Effector CD4-positive, alpha-beta T cell (primary cell): Measurements from ENCODE around the gene APBB2.
"Not testable (repeated sequence)": the region's sequence is repeated elsewhere in the genome, so short reads cannot be mapped to it uniquely, and the experiment has no call there.

Experiments
- DNase-seq: peaks from one replicate; pipeline ENCODE4 v3.0.0-alpha.2; 2020

The APBB2 gene

DNA sequence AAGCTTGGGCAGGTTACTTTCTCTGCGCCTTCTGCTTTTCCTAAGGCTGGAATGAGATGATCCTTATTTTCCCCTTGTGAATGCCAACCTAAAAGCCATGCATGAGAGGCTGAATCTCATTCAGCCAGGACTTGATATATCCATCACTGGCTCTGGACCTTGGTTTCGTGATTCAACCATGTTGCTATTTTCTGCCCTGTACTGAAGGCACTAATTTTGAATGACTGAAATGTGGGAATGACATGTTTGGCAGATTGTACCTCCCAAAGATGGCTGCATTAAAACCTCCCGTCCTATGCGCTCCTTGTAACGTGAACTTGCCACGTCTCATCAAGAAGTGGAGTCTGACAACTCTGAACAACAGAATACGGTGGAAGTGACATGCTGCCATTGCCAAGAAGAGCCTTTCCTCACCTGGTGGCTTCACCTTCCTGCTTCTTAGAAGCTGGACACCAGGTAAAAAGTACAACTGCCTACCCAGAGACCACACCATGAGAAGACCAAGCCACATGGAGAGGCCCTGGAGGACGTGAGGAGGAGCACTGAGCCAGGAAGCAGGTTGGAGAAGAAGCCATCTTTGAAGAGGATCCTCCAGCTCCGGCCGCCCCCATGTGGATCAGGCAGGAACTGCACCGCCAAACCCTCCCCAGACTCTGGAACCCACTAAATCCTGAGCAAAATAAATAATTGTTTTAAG lies 290.1 kb downstream of the APBB2 start:
- peak; percentile 26 for DNase-seq

DNA sequence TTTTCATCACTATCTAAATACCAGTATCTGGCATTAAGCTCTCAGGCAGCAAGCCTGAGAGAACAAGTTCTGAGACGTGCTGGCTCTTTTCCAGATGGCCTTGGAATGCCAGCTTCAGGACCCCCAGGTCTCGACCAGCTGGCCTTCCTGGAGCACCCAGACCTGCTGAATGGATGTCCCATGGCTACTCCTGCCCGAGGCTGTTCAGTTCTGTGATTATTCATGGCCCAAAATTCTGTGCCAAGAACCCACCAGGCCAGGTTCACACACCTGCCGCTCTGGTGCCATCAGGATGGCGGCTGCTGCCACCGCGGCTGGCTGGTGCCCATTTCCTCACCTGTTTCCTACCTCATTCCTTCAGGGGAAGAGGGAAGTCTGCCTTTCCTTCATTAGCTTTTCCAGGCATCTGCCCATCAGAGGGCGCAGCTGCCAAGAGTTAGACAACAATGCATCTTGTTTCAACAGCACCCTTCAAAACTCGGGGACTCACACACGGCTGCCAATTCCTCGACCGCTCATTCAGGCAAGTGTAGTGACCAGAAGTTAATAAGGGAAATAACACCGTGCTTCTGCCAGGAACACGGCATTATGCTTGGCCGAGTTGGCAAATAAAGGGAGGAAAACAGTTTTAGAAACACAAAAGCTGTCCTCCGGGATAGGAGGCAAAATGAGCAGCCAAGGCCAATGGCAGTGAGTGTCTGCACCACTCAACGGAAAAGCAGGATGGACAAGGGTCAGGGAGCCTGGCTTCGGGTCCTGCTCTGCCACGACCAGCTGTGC lies 290.8 kb downstream of the APBB2 start:
- DNase-seq = no peak

DNA sequence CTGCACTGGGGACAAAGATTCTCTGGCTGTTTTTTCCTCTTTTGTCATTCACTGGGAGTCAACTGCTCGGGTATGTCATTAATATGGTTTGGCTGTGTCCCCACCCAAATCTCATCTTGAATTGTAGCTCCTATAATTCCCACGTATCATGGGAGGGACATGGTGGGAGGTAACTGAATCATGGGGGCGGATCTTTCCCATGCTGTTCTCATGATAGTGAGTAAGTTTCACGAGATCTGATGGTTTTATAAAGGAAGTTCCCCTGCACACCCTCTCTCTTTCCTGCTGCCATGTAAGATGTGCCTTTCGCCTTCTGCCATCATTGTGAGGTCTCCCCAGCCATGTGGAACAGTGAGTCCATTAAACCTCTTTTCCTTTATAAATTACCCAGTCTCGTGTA lies 294.4 kb downstream of the APBB2 start:
- DNase-seq = not testable (repeated sequence)

DNA sequence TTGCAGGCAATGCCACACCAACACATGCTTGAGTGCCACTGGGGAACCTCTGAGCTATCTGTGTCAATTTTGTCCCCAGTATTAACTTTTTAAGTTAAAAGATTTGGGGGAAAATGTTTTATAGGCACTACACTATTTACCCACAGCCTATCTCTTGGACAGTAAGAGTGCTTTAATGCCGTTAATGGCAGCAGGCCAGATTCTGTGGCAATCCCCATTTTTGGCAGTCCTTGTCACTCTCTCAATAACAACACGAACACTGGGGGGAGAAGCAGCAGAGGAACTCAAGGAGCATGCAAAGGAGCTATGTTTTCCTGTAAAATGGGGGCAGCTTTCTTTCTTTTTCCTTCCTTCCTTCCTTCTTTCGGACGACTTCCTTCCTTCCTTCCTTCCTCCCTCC lies 296.0 kb downstream of the APBB2 start:
- DNase-seq = no peak

DNA sequence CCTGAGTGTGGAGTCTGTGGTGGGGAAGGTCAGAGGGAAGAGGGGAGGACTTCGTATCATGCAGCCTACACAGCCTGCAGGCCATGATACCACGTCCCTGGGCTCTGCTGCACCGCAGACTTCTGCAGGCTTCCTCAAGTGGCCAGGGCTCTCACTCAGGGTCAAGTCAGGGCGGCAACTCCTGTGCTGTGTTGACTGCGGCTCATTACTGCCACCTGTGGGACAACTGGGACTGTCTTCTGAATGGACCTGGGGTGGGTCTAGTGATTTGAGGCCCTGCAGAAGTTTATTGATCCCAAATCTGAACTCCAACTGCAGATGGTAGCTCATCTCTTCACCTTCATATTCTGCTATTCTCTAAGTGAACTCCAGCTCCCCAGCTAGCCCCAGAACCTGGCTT lies 297.5 kb downstream of the APBB2 start:
- DNase-seq = no peak

DNA sequence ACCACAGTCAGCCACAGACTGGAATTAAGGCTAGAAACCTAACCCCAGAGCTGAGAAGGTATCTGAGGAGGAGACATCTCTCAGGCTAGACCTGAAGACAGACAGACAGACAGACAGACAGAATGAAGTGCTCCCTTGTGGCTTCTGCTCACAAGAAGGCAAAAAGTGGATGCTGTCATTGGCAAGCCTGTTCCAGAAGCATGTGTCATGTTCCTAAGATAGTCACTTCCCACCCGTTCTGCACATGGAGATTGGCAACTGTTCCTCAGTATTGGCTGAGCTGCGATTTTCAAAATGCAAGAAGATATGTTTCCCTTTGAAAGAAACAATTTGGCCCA lies 298.2 kb downstream of the APBB2 start:
- DNase-seq = no peak

DNA sequence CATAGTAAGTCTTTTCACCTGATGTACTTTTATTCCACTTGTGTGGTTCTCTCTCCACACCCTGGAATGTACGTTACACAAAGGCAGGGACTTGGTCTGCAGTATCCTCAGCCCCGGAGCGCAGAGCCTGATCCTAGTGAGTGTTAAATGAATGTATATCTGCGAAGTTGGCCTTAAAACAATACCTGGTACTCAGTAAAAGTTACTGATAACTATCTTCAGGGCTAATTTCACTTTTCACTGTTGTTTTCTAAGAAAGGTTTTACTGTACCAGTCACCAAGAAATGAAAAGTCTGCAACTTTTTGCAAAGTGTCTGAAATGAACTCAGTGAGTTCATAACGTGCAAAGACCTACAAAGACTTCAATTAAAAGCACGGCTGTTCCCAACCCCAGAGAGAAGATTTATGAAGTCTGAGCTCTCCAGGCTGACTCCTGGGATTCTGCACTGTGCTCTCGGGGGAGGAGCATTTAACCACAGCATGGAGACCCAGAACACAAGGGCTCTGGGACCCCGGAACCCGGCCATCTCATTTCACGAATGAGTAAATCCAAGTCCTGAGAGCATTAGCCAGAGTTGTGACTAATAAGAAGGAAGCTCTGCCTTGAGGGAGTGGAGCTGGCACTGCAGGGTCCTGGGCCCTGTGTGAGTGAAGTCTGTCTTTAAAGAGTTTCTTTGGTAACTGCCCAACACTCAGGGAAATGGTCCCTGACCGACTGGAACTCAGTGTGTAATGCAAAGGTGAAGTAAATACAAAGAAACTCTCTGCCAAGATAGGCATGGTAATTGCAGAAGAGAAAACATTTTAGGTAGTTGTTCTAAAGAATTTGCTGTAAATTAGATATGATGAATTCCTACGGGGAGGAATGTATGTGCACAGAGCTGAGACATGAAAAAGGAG lies 298.8 kb downstream of the APBB2 start:
- no peak for DNase-seq

DNA sequence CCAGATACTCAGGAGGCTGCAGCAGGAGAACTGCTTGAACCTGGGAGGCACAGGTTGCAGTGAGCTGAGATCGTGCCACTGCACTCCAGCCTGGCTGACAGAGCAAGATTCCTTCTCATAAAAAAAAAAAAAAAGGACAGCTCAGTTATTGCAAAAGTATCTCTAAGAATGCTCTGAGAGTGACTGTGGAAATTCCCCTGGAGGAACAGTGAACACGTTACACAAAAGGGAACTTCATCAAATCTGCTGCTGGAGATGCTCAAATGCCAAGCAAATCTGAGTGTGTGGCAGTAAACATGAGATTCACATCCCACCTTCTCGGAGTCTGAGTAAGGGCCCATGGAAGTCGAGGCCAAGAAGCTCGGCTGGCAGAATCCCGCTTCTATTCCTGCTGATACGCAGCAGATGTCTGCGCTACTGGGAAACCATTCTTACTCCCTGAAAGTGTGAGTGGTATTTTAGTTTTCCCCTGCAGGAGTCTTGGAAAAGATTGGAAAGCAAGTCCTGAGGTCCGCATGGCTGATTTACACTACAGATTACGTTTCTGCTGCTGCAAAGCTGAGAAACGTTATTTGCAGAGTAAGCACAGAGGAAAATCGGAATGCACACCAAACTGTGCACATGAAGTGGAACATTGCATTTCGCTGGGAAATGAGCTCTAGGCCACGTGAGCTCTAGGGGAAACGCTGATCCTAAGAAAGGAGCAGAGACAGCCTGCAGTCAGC lies 301.7 kb downstream of the APBB2 start:
- DNase-seq = no peak

DNA sequence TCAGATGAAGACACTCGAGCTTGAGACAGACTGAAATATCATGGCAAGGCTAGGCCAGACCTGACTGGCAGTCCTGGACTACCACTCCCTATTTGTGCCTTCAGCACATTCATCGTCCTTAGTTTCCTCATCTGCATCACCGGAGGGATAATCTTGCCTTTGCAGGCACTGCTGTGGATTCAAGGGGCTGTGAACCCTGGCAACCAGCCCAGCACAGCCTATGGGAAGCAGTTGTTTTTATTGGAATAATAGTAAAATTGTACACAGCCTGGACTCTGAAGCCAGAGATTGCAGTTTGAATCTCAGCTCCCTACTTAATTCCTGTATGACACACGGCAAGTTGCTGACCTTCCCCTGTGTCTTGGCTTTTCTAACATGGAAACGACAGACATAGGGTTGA lies 303.6 kb downstream of the APBB2 start:
- no peak for DNase-seq

DNA sequence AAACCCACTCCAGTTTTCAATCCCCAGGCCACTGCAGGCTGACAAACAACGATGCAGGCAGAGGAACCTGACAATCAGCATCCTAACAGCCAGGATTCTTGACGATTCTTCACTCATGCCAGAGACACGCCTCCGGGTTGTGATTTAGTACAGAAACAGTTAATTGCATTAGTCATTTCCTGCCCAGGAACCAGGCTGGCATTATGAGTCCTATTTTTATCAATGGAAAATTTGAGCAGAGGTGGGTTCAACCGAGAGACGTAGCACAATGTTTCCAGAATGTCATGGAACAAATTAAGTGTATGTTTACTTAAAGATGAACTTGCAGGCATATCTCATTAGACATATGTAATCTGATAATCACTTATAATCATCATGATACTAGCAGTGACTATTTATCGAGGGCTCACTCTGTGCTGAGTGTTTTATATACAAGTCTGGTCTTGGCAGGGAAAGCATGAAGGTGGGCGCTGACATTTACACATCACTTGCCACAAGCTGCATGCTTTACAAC lies 304.9 kb downstream of the APBB2 start:
- no peak for DNase-seq

DNA sequence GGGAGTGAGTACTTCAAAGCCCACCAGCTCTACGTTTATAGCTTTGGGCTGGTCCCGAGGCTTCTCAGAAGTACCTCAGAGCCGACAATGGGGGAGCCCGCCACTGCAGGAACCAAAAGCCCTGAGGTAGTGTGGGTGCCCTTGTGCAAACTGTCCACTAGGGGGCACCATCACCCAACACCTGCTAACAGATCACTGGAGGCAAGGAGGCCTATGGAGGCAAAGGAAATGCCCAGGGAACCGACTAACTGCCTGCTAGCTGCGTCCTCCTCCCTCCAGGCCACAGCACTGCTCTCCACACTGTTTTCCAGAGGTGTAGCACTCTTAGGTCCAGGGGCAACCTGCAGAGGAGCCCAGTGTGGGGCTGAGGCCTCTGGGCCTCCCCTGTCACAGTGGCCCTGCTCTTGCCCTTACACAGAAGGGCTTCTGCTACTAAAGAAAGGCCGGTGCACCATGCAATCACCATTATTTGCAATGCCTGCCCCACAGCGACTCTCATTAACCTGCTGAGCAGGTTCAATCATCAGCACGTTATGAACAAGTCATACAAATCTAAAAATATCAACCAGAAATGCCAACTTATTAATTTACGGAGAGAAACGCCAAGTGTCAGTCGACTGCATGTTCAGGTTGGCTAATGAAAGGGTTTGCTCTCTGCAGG lies 305.5 kb downstream of the APBB2 start:
- DNase-seq = peak; percentile 38

DNA sequence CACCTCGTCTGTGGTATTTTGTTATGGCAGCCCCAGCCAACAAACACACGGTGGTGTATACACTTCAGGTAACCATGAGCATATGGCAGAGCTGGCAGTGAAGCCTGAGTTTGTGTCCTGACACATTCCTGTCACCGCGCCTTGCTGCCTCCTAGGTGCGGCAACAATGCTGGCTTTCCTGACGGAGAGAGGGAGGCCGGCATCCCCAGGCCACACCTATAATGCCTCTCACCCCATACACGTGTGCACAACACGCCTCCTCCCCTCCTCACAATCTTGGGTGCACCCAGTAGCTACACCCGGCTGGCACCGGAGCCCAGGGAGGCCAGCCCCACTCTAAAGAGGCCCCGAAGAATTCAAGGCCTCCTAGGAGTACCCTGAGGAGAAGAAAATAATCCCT lies 306.0 kb downstream of the APBB2 start:
- DNase-seq = no peak

DNA sequence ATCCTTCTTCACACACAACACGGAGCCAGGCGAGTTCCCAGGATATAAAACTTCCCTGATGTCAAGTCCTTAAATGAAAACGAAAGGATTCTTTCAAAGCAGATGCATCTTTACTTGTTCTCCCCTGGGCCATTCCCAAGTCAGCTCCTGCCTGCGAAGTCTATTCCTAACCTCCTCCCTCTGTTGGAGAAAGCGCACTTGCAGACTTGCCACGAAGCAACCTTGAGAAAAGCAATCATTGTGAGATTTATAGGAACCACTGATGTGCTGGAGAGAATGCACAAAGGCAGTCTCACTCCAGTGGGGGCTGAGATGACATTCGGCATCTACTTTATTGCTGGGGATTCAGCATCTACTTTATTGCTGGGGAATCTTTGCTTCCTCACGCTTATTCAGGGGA lies 308.9 kb downstream of the APBB2 start:
- DNase-seq = no peak

DNA sequence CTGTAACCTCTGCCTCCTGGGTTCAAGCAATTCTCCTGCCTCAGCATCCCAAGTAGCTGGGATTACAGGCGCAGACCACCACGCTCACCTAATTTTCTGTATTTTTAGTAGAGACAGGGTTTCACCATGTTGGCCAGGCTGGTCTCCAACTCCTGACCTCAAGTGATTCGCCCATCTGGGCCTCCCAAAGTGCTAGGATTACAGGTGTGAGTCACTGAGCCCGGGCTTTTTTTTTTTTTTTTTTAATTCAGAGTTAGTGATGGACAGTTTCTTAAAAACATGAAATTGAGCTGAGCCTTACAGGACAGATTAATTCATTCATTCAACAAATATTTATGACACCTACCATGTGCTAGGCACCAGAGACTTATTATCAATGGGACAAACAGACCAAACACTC lies 313.8 kb downstream of the APBB2 start:
- DNase-seq = not testable (repeated sequence)

DNA sequence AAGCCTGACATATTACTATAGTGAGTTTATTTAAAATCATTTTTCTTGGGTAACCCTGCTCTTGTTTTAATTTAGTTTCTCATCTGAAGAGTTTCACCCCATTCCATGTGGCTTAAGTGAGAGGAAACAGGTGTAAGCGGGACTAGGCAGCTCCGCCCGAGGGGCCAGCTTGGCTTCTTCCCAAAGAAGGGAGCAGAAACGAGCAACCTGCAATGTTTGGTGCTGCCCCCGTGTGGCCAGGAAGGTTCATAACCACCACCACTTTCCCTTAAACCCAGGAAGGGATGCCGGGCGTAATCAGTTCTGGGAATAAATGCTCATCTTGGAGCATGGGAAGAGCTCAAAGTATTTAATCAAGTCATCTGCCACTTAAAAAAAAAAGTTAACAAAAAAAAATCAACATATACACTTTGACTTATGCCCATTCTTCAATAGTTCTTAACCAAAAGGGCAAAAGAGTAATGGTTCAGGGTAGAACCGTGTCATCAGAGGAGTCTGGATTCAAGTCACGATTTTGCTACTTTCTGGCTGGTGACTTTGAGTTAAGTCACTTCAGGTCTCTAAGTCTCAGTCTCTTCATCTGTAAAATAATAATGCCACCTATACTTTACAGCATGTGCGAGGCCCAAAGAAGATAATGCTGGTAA lies 316.7 kb downstream of the APBB2 start:
- peak; percentile 26 for DNase-seq

DNA sequence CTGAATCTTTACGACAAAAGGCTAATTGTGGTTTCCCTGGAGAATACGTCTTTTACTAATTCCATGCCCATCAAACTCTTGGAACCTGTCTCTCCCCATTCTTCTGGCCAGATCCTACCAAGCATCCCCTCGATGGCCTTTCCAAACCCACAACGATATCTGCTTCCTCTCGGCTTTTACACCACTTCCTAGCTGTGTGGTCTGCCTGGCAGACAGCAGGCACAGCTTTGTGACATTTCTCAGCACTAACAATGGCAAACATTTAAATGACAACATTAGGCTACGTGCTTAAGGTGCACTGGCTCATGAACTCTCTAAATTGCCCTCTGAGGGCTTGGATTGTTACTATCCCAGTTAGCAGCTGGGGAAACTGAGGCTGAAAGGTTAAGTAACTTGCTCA lies 323.6 kb downstream of the APBB2 start:
- no peak for DNase-seq

DNA sequence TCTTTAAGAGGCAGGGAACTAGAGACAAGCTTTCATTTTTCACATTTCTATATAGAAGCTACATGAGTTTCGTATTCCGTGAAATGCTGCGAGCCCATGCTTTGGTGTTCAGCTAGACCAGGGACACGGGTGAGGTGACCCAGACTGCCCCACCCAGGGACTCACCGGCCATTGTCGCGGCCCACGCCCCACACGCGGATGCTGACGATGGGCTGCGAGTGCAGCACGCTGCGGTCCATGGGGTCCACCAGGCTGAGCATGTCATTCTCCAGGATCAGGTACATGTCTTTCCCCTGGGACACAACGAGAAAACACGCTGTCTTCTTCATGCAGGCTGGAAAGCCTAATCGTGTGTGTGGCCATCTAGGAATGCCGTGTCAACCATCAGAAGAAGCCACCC lies 324.1 kb downstream of the APBB2 start:
- DNase-seq = no peak

DNA sequence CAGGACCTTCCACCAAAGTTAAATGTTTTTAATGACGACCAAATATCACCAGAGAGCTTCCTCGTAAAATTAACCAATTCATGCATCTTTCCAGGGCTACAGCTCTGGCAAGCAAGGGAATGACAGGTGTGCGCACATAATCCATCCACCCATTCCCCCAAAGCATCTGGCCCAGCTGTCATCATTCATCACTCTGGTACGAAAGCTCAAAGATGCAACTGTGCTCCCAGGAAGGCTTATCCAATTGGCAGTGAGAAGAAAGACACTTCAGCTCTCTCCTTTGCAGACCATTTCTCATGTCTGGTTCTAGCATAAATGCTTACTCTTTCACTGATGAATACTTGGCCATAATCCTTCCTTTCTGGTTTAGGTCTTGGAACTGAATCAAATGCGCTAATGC lies 325.4 kb downstream of the APBB2 start:
- DNase-seq = no peak

DNA sequence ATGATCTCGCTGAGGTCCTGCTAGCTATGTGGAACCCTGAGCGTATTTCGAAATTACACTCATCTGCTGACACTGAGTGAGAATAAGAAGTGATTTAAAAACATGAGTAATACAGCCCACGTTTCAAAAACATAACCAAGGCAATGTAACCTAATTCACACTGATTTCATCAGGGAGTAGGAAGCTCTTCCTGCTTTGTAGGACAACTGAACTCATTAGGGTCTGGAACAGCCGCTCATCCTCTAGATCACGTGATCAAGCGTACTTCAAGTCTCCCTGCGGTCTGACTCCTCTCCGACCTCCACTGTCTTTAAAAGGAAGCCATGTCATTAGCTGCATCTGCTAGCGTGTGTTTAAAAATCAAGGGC lies 326.6 kb downstream of the APBB2 start:
- no peak for DNase-seq

DNA sequence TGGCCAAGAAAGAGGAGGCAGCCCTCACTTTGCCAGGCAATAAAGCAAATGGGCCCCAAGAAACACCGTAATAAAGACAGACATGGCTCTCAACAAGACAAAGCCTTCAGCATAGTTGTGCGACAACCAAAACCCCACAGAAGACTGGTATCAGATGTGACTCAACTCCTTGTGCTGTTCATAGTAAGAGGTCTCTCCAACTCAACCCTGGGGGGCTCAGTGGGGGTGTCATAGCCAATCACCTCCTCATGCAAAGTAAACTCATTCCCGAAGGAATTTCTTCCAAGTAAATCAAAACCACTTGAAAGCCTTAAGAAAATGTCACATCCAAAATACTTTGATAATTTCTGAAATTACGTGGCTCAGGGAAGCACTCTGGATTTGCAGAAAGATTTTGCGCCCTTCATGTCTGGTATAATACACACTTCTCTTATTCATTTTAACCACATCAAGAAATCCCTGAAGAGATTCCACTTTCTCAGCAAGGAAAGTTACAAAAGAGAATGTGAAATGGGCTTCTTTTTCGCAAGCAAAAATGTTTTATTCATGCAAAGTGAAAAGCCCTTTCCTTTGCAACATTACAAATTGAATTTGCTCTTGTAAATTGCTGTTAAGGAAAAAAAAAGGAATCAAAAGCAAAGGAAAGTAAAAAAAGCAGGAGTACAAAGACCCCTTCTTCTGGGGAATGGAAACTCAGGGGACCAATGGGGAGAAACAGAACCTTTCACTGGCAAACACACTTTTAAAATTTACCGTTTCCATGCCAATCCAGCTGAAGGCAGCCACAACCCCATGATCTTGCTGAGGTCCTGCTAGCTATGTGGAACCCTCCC lies 327.2 kb downstream of the APBB2 start:
- DNase-seq = no peak

DNA sequence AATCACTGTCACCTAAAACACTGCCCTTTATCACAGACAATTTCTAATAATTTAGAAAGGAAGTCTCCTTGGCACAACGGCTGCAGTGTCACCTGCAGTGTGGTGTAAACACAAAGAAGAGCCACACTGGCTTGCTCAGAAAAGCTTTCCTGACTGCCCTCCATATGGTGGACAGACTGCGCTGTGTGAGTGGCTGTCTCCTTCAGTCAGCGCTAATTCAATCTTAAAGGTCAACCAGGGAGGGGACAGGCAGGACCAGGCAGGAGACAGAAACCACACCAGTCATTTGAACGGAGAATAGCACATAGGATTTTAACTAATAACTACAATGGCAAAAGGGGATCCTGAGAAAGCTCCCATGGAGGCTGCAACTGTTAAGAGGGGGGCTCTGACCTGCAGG lies 332.5 kb downstream of the APBB2 start:
- DNase-seq = no peak
